ENCODE results near the gene ZNF276.
A peak's percentile ranks its signal among the peaks of the same experiment; 100 is the strongest.
"Not testable (repeated sequence)": the region's sequence is repeated elsewhere in the genome, so short reads cannot be mapped to it uniquely, and the experiment has no call there.

The ZNF276 gene

GRCh38 chr16:89695875-89696669 is 25.3 kb upstream of the ZNF276 start:
- DNase-seq = no peak

GRCh38 chr16:89696670-89697128 is 24.6 kb upstream of the ZNF276 start:
- no peak for DNase-seq

GRCh38 chr16:89697161-89697615 is 24.1 kb upstream of the ZNF276 start:
- DNase-seq = peak; percentile 28

GRCh38 chr16:89697616-89698331 is 23.6 kb upstream of the ZNF276 start:
- DNase-seq = no peak

- not testable (repeated sequence) for DNase-seq
Measured at GRCh38 chr16:89698717-89699116, 22.6 kb upstream of the ZNF276 start.

- DNase-seq = not testable (repeated sequence)
Measured at GRCh38 chr16:89699629-89700099, 21.7 kb upstream of the ZNF276 start.

GRCh38 chr16:89700100-89700648 is 21.2 kb upstream of the ZNF276 start:
- peak; percentile 99 for DNase-seq

GRCh38 chr16:89700649-89701424 is 20.5 kb upstream of the ZNF276 start:
- no peak for DNase-seq

- peak; percentile 90 for DNase-seq
Measured at GRCh38 chr16:89701425-89702406, 19.6 kb upstream of the ZNF276 start, which contains the start of gene SPATA2L. Gene SPATA2L, minus strand, starts transcription at chr16:89701705. Its CDS starts 473 bp downstream, at chr16:89701232.

GRCh38 chr16:89704281-89704680 is 17.1 kb upstream of the ZNF276 start:
- no peak for DNase-seq

- no peak for DNase-seq
Measured at GRCh38 chr16:89705006-89705405, 16.3 kb upstream of the ZNF276 start.

- DNase-seq = no peak
Measured at GRCh38 chr16:89706518-89707260, 14.6 kb upstream of the ZNF276 start.

- no peak for DNase-seq
Measured at GRCh38 chr16:89707695-89708094, 13.6 kb upstream of the ZNF276 start.

GRCh38 chr16:89708481-89708931 is 12.8 kb upstream of the ZNF276 start:
- DNase-seq = no peak

- no peak for DNase-seq
Measured at GRCh38 chr16:89709166-89709565, 12.2 kb upstream of the ZNF276 start.

GRCh38 chr16:89709716-89710432 is 11.5 kb upstream of the ZNF276 start:
- DNase-seq = no peak

GRCh38 chr16:89710709-89711564 is 10.4 kb upstream of the ZNF276 start:
- DNase-seq = no peak

- DNase-seq = no peak
Measured at GRCh38 chr16:89711601-89712273, 9.6 kb upstream of the ZNF276 start.

Measured in NCI-H2107 (cell line).